B cell (primary cell): ENCODE data around the gene UBE2U. TPM values are rescaled to one million over a fixed set of nuclear protein-coding genes. Genes with fewer than 3 reads are reported as not detected.

Experiments
- ATAC-seq: fragments of 200-7000 bp; cut with Tn5 transposase; one replicate; pipeline ENCODE4 v1.10.0; 2021; ENCODE audit warnings: low read depth, mild to moderate bottlenecking, moderate number of reproducible peaks, moderate library complexity
- CTCF ChIA-PET: fragments of 350-600 bp; sonication (Branson Sonifier 250); formaldehyde crosslinking; loops from one replicate; lab custom pipeline; 2021; ENCODE audit warnings: antibody characterized with exemption, inconsistent platforms; lab: Charles Lee
- POLR2A ChIA-PET: fragments of 350-600 bp; sonication (Branson Sonifier 250); formaldehyde crosslinking; loops from one replicate; lab custom pipeline; 2021; ENCODE audit warnings: antibody characterized with exemption; lab: Charles Lee
- DNase-seq: peaks from one replicate; pipeline ENCODE4 v3.0.0; 2013
- H2AFZ ChIP-seq: 2 replicates; pipeline ENCODE4 v1.6.1; 2012; ENCODE audit warnings: mild to moderate bottlenecking, low read depth, low read length; ENCODE audit not compliant: insufficient read depth, poor library complexity, severe bottlenecking
- H3K27ac ChIP-seq, 2 donors: 1 replicate in 1 of 2; 2 replicates in 1 of 2; pipeline ENCODE4 v1.5.1; 2012 to 2013; ENCODE audit warnings: low read length in 2 of 2, mild to moderate bottlenecking in 2 of 2, moderate library complexity in 1 of 2
- H3K27me3 ChIP-seq, 4 experiments: fragments of 200-600 bp in 1 of 4; sonication (generic) in 1 of 4; replicated peaks in 1 of 4; 1 replicate in 2 of 4; 2 replicates in 2 of 4; pipeline versions ENCODE4 v1.6.1 to v1.7.0; 2013 to 2016; ENCODE audit warnings: low read length in 3 of 4, mild to moderate bottlenecking in 2 of 4, mixed read lengths in 1 of 4, moderate library complexity in 1 of 4; ENCODE audit not compliant: insufficient read depth in 4 of 4, control insufficient read depth in 3 of 4; ENCODE audit errors: control extremely low read depth in 1 of 4
- H3K36me3 ChIP-seq, 2 experiments: replicated peaks in 1 of 2; 1 replicate in 1 of 2; 2 replicates in 1 of 2; pipeline versions ENCODE4 v1.6.1 to v1.7.1; 2013; ENCODE audit warnings: low read length in 1 of 2; ENCODE audit not compliant: insufficient read depth in 2 of 2, control insufficient read depth in 1 of 2; ENCODE audit errors: control extremely low read depth in 1 of 2, extremely low read depth in 1 of 2
- H3K4me1 ChIP-seq, 2 donors: fragments of 200-600 bp in 1 of 2; sonication (generic) in 1 of 2; 1 replicate in 1 of 2; 2 replicates in 1 of 2; pipeline versions ENCODE4 v1.5.1 to v1.6.1; 2013 to 2017; ENCODE audit warnings: low read length in 2 of 2; ENCODE audit not compliant: control insufficient read depth in 2 of 2, insufficient read depth in 2 of 2
- H3K4me2 ChIP-seq: replicated peaks from 2 replicates; pipeline ENCODE3; 2012; ENCODE audit warnings: mild to moderate bottlenecking, low read depth, low read length; ENCODE audit not compliant: poor library complexity, severe bottlenecking
- H3K4me3 ChIP-seq, 5 experiments: fragments of 200-600 bp in 1 of 5; sonication (generic) in 1 of 5; 1 replicate in 3 of 5; 2 replicates in 2 of 5; pipeline versions ENCODE4 v1.5.1 to v1.7.0; 2011 to 2016; ENCODE audit warnings: low read length in 4 of 5, mild to moderate bottlenecking in 4 of 5, low read depth in 2 of 5, control low read depth in 1 of 5, moderate library complexity in 1 of 5; ENCODE audit not compliant: insufficient read depth in 1 of 5; ENCODE audit errors: control extremely low read depth in 1 of 5, extremely low read depth in 1 of 5
- H3K79me2 ChIP-seq: fragments of 200-600 bp; sonication (generic); one replicate; pipeline ENCODE4 v1.6.0; 2016; ENCODE audit warnings: low read length; ENCODE audit not compliant: control insufficient read depth, insufficient read depth
- H3K9ac ChIP-seq: fragments of 200-600 bp; sonication (generic); 2 replicates; pipeline ENCODE4 v1.6.1; 2017; ENCODE audit warnings: mild to moderate bottlenecking, low read length, moderate library complexity
- H3K9me3 ChIP-seq, 3 donors: one replicate each; pipeline versions ENCODE4 v1.6.1 to v1.7.1; 2013; ENCODE audit warnings: low read length in 2 of 3; ENCODE audit not compliant: control insufficient read depth in 2 of 3, insufficient read depth in 1 of 3; ENCODE audit errors: control extremely low read depth in 1 of 3
- H4K20me1 ChIP-seq: 2 replicates; pipeline ENCODE4 v1.6.0; 2012; ENCODE audit warnings: mild to moderate bottlenecking, low read length; ENCODE audit not compliant: insufficient read depth, control insufficient read depth, poor library complexity, severe bottlenecking
- H3K27ac Mint-ChIP-seq: one replicate; pipeline ENCODE4 v1.8.0; 2021; ENCODE audit warnings: mixed read lengths
- H3K27me3 Mint-ChIP-seq: one replicate; pipeline ENCODE4 v1.8.0; 2021; ENCODE audit warnings: mixed read lengths
- H3K4me1 Mint-ChIP-seq: one replicate; pipeline ENCODE4 v1.8.0; 2021; ENCODE audit warnings: mixed read lengths
- H3K4me3 Mint-ChIP-seq: one replicate; pipeline ENCODE4 v1.8.0; 2021; ENCODE audit warnings: mixed read lengths
- H3K9me3 Mint-ChIP-seq: one replicate; pipeline ENCODE4 v1.8.0; 2022; ENCODE audit warnings: mixed read lengths; ENCODE audit not compliant: insufficient read depth
- EZH2 ChIP-seq: IDR thresholded peaks from 2 replicates; pipeline ENCODE4 v1.6.1; 2012; ENCODE audit warnings: borderline replicate concordance, low read depth, mild to moderate bottlenecking, moderate library complexity, low read length; ENCODE audit not compliant: insufficient read depth, poor library complexity, severe bottlenecking
- WGBS: methylation state at CpG from one replicate; pipeline ENCODE4 v1.1.5; 2013; ENCODE audit warnings: missing lambda C conversion rate; ENCODE audit not compliant: insufficient coverage; 5-methylcytosine and 5-hydroxymethylcytosine counted together
- intact Hi-C: fragments of 100-400 bp; cut with micrococcal nuclease; formaldehyde crosslinking; loops from one replicate; pipeline ENCODE4 v1.10.0; 2022
- polyA plus RNA-seq: library from polyadenylated mRNA; depleted of rRNA; stranded (reverse); fragments of >200 nt; gene quantifications from 2 replicates; pipeline ENCODE4 v1.2.3, GENCODE V29; 2012
- total RNA-seq, 2 donors: library from RNA; stranded (reverse); fragments of 120-200 nt in 1 of 2; gene quantifications; 1 replicate in 1 of 2; 2 replicates in 1 of 2; pipeline versions ENCODE4 v1.2.3 to v1.2.4, GENCODE V29; 2013 to 2022
- TF ChIP-seq, protein P1 (sequence below): fragments of 200-600 bp; IDR thresholded peaks from one replicate; pipeline ENCODE4 v1.8.0; 2022; ENCODE audit warnings: antibody characterized with exemption, mild to moderate bottlenecking

UBE2U gene
- total and polyA plus RNA-seq, 2 donors (not counting 1 experiment from before 2014, with no cell fraction given) = not detected

DNA sequence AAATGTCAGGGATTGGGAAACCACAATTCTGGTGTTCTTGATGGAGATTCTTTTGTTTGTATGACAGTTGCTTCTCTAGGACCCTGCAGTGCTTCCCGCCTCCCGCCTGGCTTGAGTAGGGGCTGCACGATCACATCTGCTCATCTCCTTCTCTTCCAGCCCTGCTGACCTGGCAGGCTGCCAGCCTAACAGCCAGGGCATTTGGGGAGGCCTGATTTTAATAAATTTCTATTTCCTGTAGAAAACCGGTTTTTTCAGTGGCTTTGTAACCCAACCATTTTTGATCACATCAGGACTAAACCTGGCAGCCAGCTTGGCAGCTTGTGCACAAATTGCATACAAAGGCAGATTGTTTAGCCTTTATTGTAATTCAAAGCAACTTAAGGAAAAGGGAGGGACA, 78.9 kb downstream of the UBE2U start:
- no peak overlapping the region for H2AFZ ChIP-seq
- 90% methylated on average over 2 of the region's 4 CpGs for WGBS
- no peak overlapping the region for H3K27ac Mint-ChIP-seq
- ChIA-PET POLR2A (no interaction called here), CTCF (no interaction called here)
- no peak overlapping the region for H3K4me3 ChIP-seq
- H3K9ac ChIP-seq = no peak overlapping the region
- H3K9me3 Mint-ChIP-seq = no peaks in the 10 kb centered on the region
- no peak overlapping the region for H3K4me2 ChIP-seq
- DNase-seq (no peak), ATAC-seq (no peak)
- no peaks in the 10 kb centered on the region for H3K9me3 ChIP-seq
- H3K27ac ChIP-seq = no peak overlapping the region
- no peaks in the 10 kb centered on the region for H3K4me1 ChIP-seq
- TF ChIP-seq, protein P1, sequence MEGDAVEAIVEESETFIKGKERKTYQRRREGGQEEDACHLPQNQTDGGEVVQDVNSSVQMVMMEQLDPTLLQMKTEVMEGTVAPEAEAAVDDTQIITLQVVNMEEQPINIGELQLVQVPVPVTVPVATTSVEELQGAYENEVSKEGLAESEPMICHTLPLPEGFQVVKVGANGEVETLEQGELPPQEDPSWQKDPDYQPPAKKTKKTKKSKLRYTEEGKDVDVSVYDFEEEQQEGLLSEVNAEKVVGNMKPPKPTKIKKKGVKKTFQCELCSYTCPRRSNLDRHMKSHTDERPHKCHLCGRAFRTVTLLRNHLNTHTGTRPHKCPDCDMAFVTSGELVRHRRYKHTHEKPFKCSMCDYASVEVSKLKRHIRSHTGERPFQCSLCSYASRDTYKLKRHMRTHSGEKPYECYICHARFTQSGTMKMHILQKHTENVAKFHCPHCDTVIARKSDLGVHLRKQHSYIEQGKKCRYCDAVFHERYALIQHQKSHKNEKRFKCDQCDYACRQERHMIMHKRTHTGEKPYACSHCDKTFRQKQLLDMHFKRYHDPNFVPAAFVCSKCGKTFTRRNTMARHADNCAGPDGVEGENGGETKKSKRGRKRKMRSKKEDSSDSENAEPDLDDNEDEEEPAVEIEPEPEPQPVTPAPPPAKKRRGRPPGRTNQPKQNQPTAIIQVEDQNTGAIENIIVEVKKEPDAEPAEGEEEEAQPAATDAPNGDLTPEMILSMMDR = no peak
- no peak for TF ChIP-seq EZH2
- H3K79me2 ChIP-seq = no peaks in the 10 kb centered on the region
- H3K27me3 ChIP-seq = no peaks in the 10 kb centered on the region
- H3K4me1 Mint-ChIP-seq = no peaks in the 10 kb centered on the region
- no peaks in the 10 kb centered on the region for H3K36me3 ChIP-seq
- H4K20me1 ChIP-seq = no peaks in the 10 kb centered on the region
- intact Hi-C loops = no loop called here
- no peak overlapping the region for H3K4me3 Mint-ChIP-seq
- H3K27me3 Mint-ChIP-seq = peaks cover 13% of the 10 kb centered on the region

DNA sequence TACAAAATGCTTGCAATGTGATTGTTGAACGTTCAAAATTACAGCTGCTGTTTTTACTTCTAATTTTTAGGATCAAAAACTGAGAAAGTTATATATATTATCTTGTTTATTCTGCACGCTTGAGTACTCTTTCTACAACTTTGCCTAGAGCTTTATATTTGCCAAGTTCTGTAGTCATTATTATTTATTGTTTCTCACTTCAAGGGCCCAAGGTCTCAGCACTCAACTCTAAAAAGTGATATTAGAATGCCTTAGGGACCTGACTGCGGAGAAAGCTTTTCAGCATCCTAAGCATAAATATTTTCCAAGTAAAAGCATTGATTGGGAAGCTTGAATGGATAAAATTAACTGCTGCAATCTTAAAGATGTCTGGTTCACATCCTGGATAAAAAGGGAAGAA, 83.6 kb downstream of the UBE2U start:
- Histone ChIP-seq H3K27ac (no peak overlapping the region), H3K9ac (no peak overlapping the region), H4K20me1 (no peaks in the 10 kb centered on the region), H3K4me3 (no peak overlapping the region), H3K36me3 (no peaks in the 10 kb centered on the region), H3K79me2 (no peaks in the 10 kb centered on the region), H3K27me3 (no peaks in the 10 kb centered on the region), H3K9me3 (no peaks in the 10 kb centered on the region), H3K4me2 (no peak overlapping the region), H2AFZ (no peak overlapping the region), H3K4me1 (no peaks in the 10 kb centered on the region)
- ATAC-seq (no peak), DNase-seq (no peak)
- H3K4me3 Mint-ChIP-seq = no peak overlapping the region
- H3K27ac Mint-ChIP-seq = no peak overlapping the region
- peaks cover 29% of the 10 kb centered on the region for H3K27me3 Mint-ChIP-seq
- TF ChIP-seq, protein P1 = no peak
- no peak for TF ChIP-seq EZH2
- WGBS = no CpG with 5 or more reads among the region's 3 CpGs
- ChIA-PET CTCF (interaction anchor here (0.7 kb wide), 1 partner anchor 63 kb away, joined by 3 read pairs; no protein-coding TSS in a partner anchor), POLR2A (no interaction called here)
- no peaks in the 10 kb centered on the region for H3K9me3 Mint-ChIP-seq
- intact Hi-C loops = no loop called here
- no peaks in the 10 kb centered on the region for H3K4me1 Mint-ChIP-seq
